Bone marrow (tissue), 2 donors: Measurements from ENCODE around the gene RNF26.

ENCODE experiments used
- DNase-seq, 2 donors: peaks; one replicate each; lab custom pipeline; 2025; lab: John Stamatoyannopoulos, UW

RNF26 gene

GRCh38 chr11:119336744-119337469, 2.6 kb downstream of the RNF26 start:
- DNase-seq: no peak

- no peak for DNase-seq
Observed at GRCh38 chr11:119337581-119338317, 3.4 kb downstream of the RNF26 start.

- peak; percentile 16 to 39 for DNase-seq
Observed at GRCh38 chr11:119338318-119338890, 4.1 kb downstream of the RNF26 start.

GRCh38 chr11:119338965-119339588, 4.8 kb downstream of the RNF26 start:
- no peak for DNase-seq

GRCh38 chr11:119339589-119340334, 5.4 kb downstream of the RNF26 start:
- no peak for DNase-seq

- DNase-seq: no peak
Observed at GRCh38 chr11:119340335-119341221, 6.3 kb downstream of the RNF26 start, which contains the start of gene C1QTNF5. Gene C1QTNF5 (minus strand): TSS chr11:119340883. CDS start chr11:119340397, 486 bp downstream.

- DNase-seq: no peak
Observed at GRCh38 chr11:119341222-119342022, 7.1 kb downstream of the RNF26 start.

GRCh38 chr11:119342023-119342300, 7.6 kb downstream of the RNF26 start:
- no peak for DNase-seq

GRCh38 chr11:119342362-119343130, 8.2 kb downstream of the RNF26 start:
- DNase-seq: no peak

- DNase-seq: no peak
Observed at GRCh38 chr11:119343726-119344125, 9.4 kb downstream of the RNF26 start.

GRCh38 chr11:119344291-119345010, 10.1 kb downstream of the RNF26 start:
- no peak for DNase-seq

GRCh38 chr11:119345685-119346084, 11.4 kb downstream of the RNF26 start:
- no peak for DNase-seq

GRCh38 chr11:119346605-119347004, 12.3 kb downstream of the RNF26 start, which contains the start of gene MFRP:
Gene MFRP (minus strand): TSS chr11:119346705. CDS start chr11:119346513, 192 bp downstream.
- no peak for DNase-seq

GRCh38 chr11:119347242-119347641, 12.9 kb downstream of the RNF26 start:
- no peak for DNase-seq

GRCh38 chr11:119347940-119348605, 13.7 kb downstream of the RNF26 start:
- DNase-seq: no peak

GRCh38 chr11:119350302-119350701, 16.0 kb downstream of the RNF26 start:
- DNase-seq: no peak

- no peak for DNase-seq
Observed at GRCh38 chr11:119351232-119351631, 16.9 kb downstream of the RNF26 start.

GRCh38 chr11:119352857-119353260, 18.5 kb downstream of the RNF26 start:
- DNase-seq: no peak
